OCI-LY7 (cell line): ENCODE measurements around the gene HIVEP3. TPM values are rescaled to one million over a fixed set of nuclear protein-coding genes. Genes with fewer than 3 reads are reported as not detected.

Experiments used
- BruUV-seq: library from RNA; stranded (reverse); fragments of 400-500 nt; replicated peaks from 2 replicates; lab custom pipeline; 2021; lab: Mats Ljungman, UMichigan
- CTCF ChIA-PET: fragments of 300-600 bp; sonication (Branson Sonifier 250); formaldehyde crosslinking; loops from one replicate; lab custom pipeline; 2022; ENCODE audit warnings: antibody characterized with exemption; ENCODE audit not compliant: unreplicated experiment; lab: Charles Lee
- POLR2A ChIA-PET: fragments of 300-600 bp; sonication (Branson Sonifier 250); formaldehyde crosslinking; loops from one replicate; lab custom pipeline; 2022; ENCODE audit warnings: antibody characterized with exemption; lab: Charles Lee
- DNase-seq: peaks from one replicate; pipeline ENCODE4 v3.0.0-alpha.2; 2015; ENCODE audit warnings: low spot score
- H2AFZ ChIP-seq: fragments of 200-600 bp; sonication (generic), shearing (Covaris generic); 2 replicates; pipeline ENCODE4 v1.6.1; 2014; ENCODE audit warnings: mild to moderate bottlenecking, antibody characterized with exemption, low read length, moderate library complexity
- H3K27ac ChIP-seq: fragments of 200-600 bp; sonication (generic); 2 replicates; pipeline ENCODE4 v1.5.1; 2014; ENCODE audit warnings: mixed run types, low read depth, mild to moderate bottlenecking, moderate library complexity, low read length, inconsistent platforms; ENCODE audit not compliant: poor library complexity, severe bottlenecking
- H3K36me3 ChIP-seq: fragments of 200-600 bp; sonication (generic); 2 replicates; pipeline ENCODE4 v1.6.1; 2014; ENCODE audit warnings: mild to moderate bottlenecking, antibody characterized with exemption, low read length, moderate library complexity, mixed read lengths; ENCODE audit not compliant: insufficient read depth
- H3K4me1 ChIP-seq: fragments of 200-600 bp; sonication (generic); 2 replicates; pipeline ENCODE4 v1.5.1; 2014; ENCODE audit warnings: mild to moderate bottlenecking, low read length; ENCODE audit not compliant: insufficient read depth, poor library complexity, severe bottlenecking
- H3K4me2 ChIP-seq: fragments of 200-600 bp; sonication (generic); 2 replicates; pipeline ENCODE4 v1.6.1; 2014; ENCODE audit warnings: mild to moderate bottlenecking, low read length
- H3K4me3 ChIP-seq: fragments of 200-600 bp; sonication (generic); 2 replicates; pipeline ENCODE4 v1.5.1; 2014; ENCODE audit warnings: mild to moderate bottlenecking, low read depth, low read length; ENCODE audit not compliant: poor library complexity, severe bottlenecking
- H3K79me2 ChIP-seq: fragments of 200-600 bp; sonication (generic); 2 replicates; pipeline ENCODE4 v1.6.1; 2016; ENCODE audit warnings: low read depth, mild to moderate bottlenecking, low read length, moderate library complexity, mixed read lengths; ENCODE audit not compliant: insufficient read depth
- H3K9me2 ChIP-seq: fragments of 200-600 bp; sonication (generic); 2 replicates; pipeline ENCODE4 v1.6.1; 2016; ENCODE audit warnings: mild to moderate bottlenecking, low read length, mixed read lengths; ENCODE audit not compliant: insufficient read depth
- H3K9me3 ChIP-seq: fragments of 200-600 bp; sonication (generic); 2 replicates; pipeline ENCODE4 v1.6.1; 2014; ENCODE audit warnings: mild to moderate bottlenecking, mixed run types, low read length, mixed read lengths
- H4K20me1 ChIP-seq: fragments of 200-600 bp; sonication (generic); 2 replicates; pipeline ENCODE4 v1.6.1; 2014; ENCODE audit warnings: mild to moderate bottlenecking, antibody characterized with exemption, low read length, moderate library complexity, mixed read lengths; ENCODE audit not compliant: insufficient read depth
- CTCF ChIP-seq: fragments of 200-600 bp; sonication (generic); conservative IDR thresholded peaks from 2 replicates; pipeline ENCODE4 v1.5.1; 2014; ENCODE audit warnings: mild to moderate bottlenecking, antibody characterized with exemption, low read length, moderate library complexity, mixed read lengths
- EZH2phosphoT487 ChIP-seq: fragments of 200-600 bp; sonication (generic); IDR thresholded peaks from 2 replicates; pipeline ENCODE4 v1.6.1; 2018; ENCODE audit warnings: low read depth, borderline replicate concordance, mild to moderate bottlenecking, mixed run types, antibody characterized with exemption, low read length, moderate library complexity, mixed read lengths
- intact Hi-C: fragments of 100-400 bp; cut with micrococcal nuclease; formaldehyde crosslinking; loops from one replicate; pipeline ENCODE4 v1.10.0; 2022; ENCODE audit not compliant: unreplicated experiment
- total RNA-seq, 2 experiments: library from RNA; depleted of rRNA in 1 of 2; stranded (reverse); fragments of >200 nt in 1 of 2; shearing (Covaris generic) in 1 of 2; gene quantifications; 2 replicates each; pipeline ENCODE4 v1.2.3, GENCODE V29; 2014 to 2022

The HIVEP3 gene
- total RNA-seq, 2 experiments from 2014 or later: 0.53 to 0.60 TPM

GRCh38 chr1:41718497-41718896, 200.2 kb downstream of the HIVEP3 start:
- Histone ChIP-seq H3K27ac (no peak overlapping the region), H3K4me3 (no peak overlapping the region), H3K4me2 (no peak overlapping the region), H3K9me2 (no peaks in the 10 kb centered on the region), H3K4me1 (no peaks in the 10 kb centered on the region), H2AFZ (no peak overlapping the region), H3K36me3 (no peaks in the 10 kb centered on the region), H3K9me3 (no peaks in the 10 kb centered on the region), H3K79me2 (no peaks in the 10 kb centered on the region), H4K20me1 (no peaks in the 10 kb centered on the region)
- TF ChIP-seq CTCF (no peak), EZH2phosphoT487 (no peak)
- ChIA-PET POLR2A (interaction anchor here (1.2 kb wide), 1 partner anchor 9 kb away, joined by 5 read pairs; no protein-coding TSS in a partner anchor), CTCF (no interaction called here)
- intact Hi-C loops: no loop called here
- BruUV-seq: no TSS peak
- no peak for DNase-seq

DNA sequence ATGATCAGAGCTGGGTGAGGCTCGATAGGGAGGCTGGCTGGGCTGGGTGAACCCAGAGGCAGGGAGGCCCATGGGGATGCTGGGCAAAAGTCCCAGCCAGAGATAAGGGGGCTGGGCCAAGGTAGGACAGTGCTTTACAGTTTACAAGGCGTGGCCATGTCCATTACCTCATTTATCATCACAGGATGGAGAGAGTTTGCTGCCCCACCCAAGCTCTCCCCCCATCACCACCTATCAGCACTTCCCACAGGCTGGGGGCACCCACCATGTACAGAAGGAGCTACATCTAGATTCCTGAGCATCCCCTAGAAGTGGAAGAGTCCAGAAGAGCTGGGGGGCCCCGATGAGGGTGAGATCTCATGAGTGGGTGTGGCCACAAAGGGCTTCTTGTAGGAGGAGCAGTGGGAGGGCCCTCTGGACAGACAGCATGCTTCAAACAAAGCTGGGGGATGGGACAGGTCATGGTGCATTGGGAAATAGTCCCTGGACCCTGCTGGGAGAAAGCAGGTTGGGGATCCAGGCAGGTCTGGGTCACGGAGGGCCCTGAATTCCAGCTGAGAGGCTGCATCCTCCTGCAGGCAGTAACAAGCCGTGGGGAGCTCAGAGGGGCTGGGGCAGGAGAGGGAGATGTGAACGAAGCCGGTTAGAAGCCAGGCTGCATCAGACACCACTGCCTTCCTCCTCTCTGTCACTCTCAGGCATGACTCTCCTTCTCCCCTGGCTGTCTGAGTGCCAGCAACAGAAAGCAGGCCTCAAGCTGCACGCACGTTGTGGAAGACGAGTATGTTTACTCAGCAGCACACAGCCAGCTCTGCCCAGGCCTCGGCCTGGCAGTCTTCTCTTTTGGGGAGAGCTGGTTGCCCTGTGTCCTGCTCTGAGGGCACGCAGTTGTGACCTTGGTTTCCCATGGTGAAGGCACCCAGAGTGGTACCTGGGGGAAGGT, 202.3 kb downstream of the HIVEP3 start:
- CTCF ChIA-PET: no interaction called here
- no peak overlapping the region for H3K27ac ChIP-seq
- TF ChIP-seq CTCF: no peak
- TF ChIP-seq EZH2phosphoT487: no peak
- H3K4me3 ChIP-seq: no peak overlapping the region
- no peak overlapping the region for H2AFZ ChIP-seq
- H4K20me1 ChIP-seq: no peaks in the 10 kb centered on the region
- H3K9me3 ChIP-seq: no peaks in the 10 kb centered on the region
- H3K9me2 ChIP-seq: no peaks in the 10 kb centered on the region
- no peak overlapping the region for H3K4me2 ChIP-seq
- intact Hi-C loops: no loop called here
- no peaks in the 10 kb centered on the region for H3K4me1 ChIP-seq
- H3K36me3 ChIP-seq: no peaks in the 10 kb centered on the region
- H3K79me2 ChIP-seq: no peaks in the 10 kb centered on the region
- BruUV-seq: no TSS peak
- POLR2A ChIA-PET: interaction anchor here (0.6 kb wide), 1 partner anchor 17 kb away, joined by 4 read pairs; no protein-coding TSS in a partner anchor
- DNase-seq: no peak
